ENCODE measurements around the gene NOPCHAP1.

- TF ChIP-seq POLR2AphosphoS2 (IDR thresholded peaks at IDR 0.05; ENCODE audit: low read depth, low read length) (no peak), CBX3 (IDR thresholded peaks at IDR 0.05; ENCODE audit: borderline replicate concordance, low read depth) (no peak), NFYA (IDR thresholded peaks at IDR 0.05; ENCODE audit: borderline replicate concordance, low read depth, low read length) (no peak), POLR2A (IDR thresholded peaks at IDR 0.05; ENCODE audit: low read depth, low read length) (no peak), CUX1 (IDR thresholded peaks at IDR 0.05; ENCODE audit: insufficient replicate concordance, low read depth, low read length) (no peak), HDGF (IDR thresholded peaks at IDR 0.05) (no peak), CTCF (IDR thresholded peaks at IDR 0.05 in 2 of 3, conservative IDR thresholded peaks at IDR 0.05 in 1 of 3; ENCODE audit: control insufficient read depth in 2 of 3, extremely low read depth in 1 of 3, insufficient read depth in 1 of 3, low read depth in 3 of 3, low read length in 3 of 3) (no peak), MXI1 (IDR thresholded peaks at IDR 0.05; ENCODE audit: low read depth, low read length) (no peak), USF2 (IDR thresholded peaks at IDR 0.05; ENCODE audit: borderline replicate concordance, low read depth, low read length) (no peak), SREBF2 (IDR thresholded peaks at IDR 0.05; ENCODE audit: low read length) (no peak), REST (IDR thresholded peaks at IDR 0.05; ENCODE audit: low read depth, low read length) (no peak)
Measured at GRCh38 chr12:104964856-104965205, 21.3 kb upstream of the NOPCHAP1 start.
